GM23338 (cell line): ENCODE results near the gene ZNF787. TPM values are rescaled to one million over a fixed set of nuclear protein-coding genes. Genes with fewer than 3 reads are reported as not detected.

Experiments used
- ATAC-seq: fragments of 200-7000 bp; cut with Tn5 transposase; 3 replicates; pipeline ENCODE4 v1.9.1; 2020
- DNase-seq: peaks from one replicate; pipeline ENCODE4 v3.0.0-alpha.2; 2015; ENCODE audit warnings: low spot score
- H2AFZ ChIP-seq: fragments of 200-600 bp; sonication (generic); 2 replicates; pipeline ENCODE4 v1.8.0; 2016; ENCODE audit warnings: antibody characterized with exemption, mild to moderate bottlenecking, moderate library complexity
- H3F3A ChIP-seq: fragments of 200-600 bp; sonication (generic); replicated peaks from 2 replicates; pipeline ENCODE4 v1.8.0; 2017; ENCODE audit warnings: antibody characterized with exemption, mixed run types, low read depth
- H3K27ac ChIP-seq: fragments of 200-600 bp; sonication (generic); 2 replicates; pipeline ENCODE4 v1.6.1; 2016; ENCODE audit warnings: low read depth
- H3K27me3 ChIP-seq: fragments of 200-600 bp; sonication (generic); 2 replicates; pipeline ENCODE4 v1.8.0; 2016; ENCODE audit warnings: mild to moderate bottlenecking, mixed run types, moderate library complexity; ENCODE audit not compliant: insufficient read depth
- H3K36me3 ChIP-seq: fragments of 200-600 bp; sonication (generic); 2 replicates; pipeline ENCODE4 v1.8.0; 2016; ENCODE audit warnings: mild to moderate bottlenecking; ENCODE audit not compliant: insufficient read depth
- H3K4me1 ChIP-seq: fragments of 200-600 bp; sonication (generic); 2 replicates; pipeline ENCODE4 v1.8.0; 2016; ENCODE audit warnings: mild to moderate bottlenecking, moderate library complexity; ENCODE audit not compliant: insufficient read depth
- H3K4me2 ChIP-seq: fragments of 200-600 bp; sonication (generic); 2 replicates; pipeline ENCODE4 v1.7.1; 2017; ENCODE audit warnings: mixed run types
- H3K4me3 ChIP-seq: fragments of 200-600 bp; sonication (generic); 2 replicates; pipeline ENCODE4 v1.6.1; 2016; ENCODE audit warnings: mixed run types
- H3K79me2 ChIP-seq: fragments of 200-600 bp; sonication (generic); replicated peaks from 2 replicates; pipeline ENCODE4 v1.8.0; 2017; ENCODE audit warnings: mild to moderate bottlenecking; ENCODE audit not compliant: insufficient read depth
- H3K9me2 ChIP-seq: fragments of 200-600 bp; sonication (generic); 2 replicates; pipeline ENCODE4 v1.8.0; 2017; ENCODE audit not compliant: insufficient read depth
- H4K20me1 ChIP-seq: fragments of 200-600 bp; sonication (generic); replicated peaks from 2 replicates; pipeline ENCODE4 v1.8.0; 2017; ENCODE audit warnings: mild to moderate bottlenecking; ENCODE audit not compliant: insufficient read depth
- H3K27ac Mint-ChIP-seq: 2 replicates; pipeline ENCODE4 v1.8.0; 2020; ENCODE audit warnings: inconsistent platforms, mild to moderate bottlenecking, moderate library complexity, mixed read lengths
- H3K27me3 Mint-ChIP-seq: 3 replicates; pipeline ENCODE4 v1.8.0; 2022; ENCODE audit warnings: low read depth, mild to moderate bottlenecking, moderate library complexity, mixed read lengths, inconsistent platforms; ENCODE audit not compliant: insufficient read depth, poor library complexity
- H3K36me3 Mint-ChIP-seq: 3 replicates; pipeline ENCODE4 v1.8.0; 2021; ENCODE audit warnings: low read depth, mild to moderate bottlenecking, inconsistent platforms, moderate library complexity, mixed read lengths
- H3K4me1 Mint-ChIP-seq: 3 replicates; pipeline ENCODE4 v1.8.0; 2020; ENCODE audit warnings: mild to moderate bottlenecking, inconsistent platforms, mixed read lengths
- H3K4me3 Mint-ChIP-seq: 3 replicates; pipeline ENCODE4 v1.8.0; 2021; ENCODE audit warnings: moderate library complexity, mild to moderate bottlenecking, inconsistent platforms, mixed read lengths
- H3K9me3 Mint-ChIP-seq: 3 replicates; pipeline ENCODE4 v1.8.0; 2020; ENCODE audit warnings: moderate library complexity, mild to moderate bottlenecking, inconsistent platforms, mixed read lengths
- CREB1 ChIP-seq: fragments of 250-450 bp; sonication (Bioruptor Pico); IDR thresholded peaks from 2 replicates; pipeline ENCODE4 v1.5.0; 2020; ENCODE audit warnings: low read depth, mild to moderate bottlenecking, moderate library complexity
- CTCF ChIP-seq, 2 experiments: fragments of 200-600 bp in 1 of 2; sonication (generic) in 1 of 2; conservative IDR thresholded peaks; 2 replicates each; pipeline versions ENCODE4 v1.5.1 to v1.6.1; 2016 to 2017; ENCODE audit warnings: antibody characterized with exemption in 2 of 2, low read depth in 2 of 2, mild to moderate bottlenecking in 2 of 2, moderate library complexity in 1 of 2
- ETS1 ChIP-seq: IDR thresholded peaks from 2 replicates; pipeline ENCODE4 v1.6.1; 2016; ENCODE audit warnings: antibody characterized with exemption
- EZH2 ChIP-seq: fragments of 200-600 bp; sonication (generic); IDR thresholded peaks from one replicate; pipeline ENCODE4 v1.8.0; 2017; ENCODE audit warnings: antibody characterized with exemption, mild to moderate bottlenecking, low read depth; ENCODE audit not compliant: unreplicated experiment
- EZH2phosphoT487 ChIP-seq: fragments of 200-600 bp; sonication (generic); IDR thresholded peaks from one replicate; pipeline ENCODE4 v1.8.1; 2018; ENCODE audit warnings: antibody characterized with exemption; ENCODE audit not compliant: unreplicated experiment
- JUNB ChIP-seq: IDR thresholded peaks from one replicate; pipeline ENCODE4 v1.6.1; 2016; ENCODE audit warnings: antibody characterized with exemption; ENCODE audit not compliant: unreplicated experiment
- NANOG ChIP-seq: IDR thresholded peaks from 2 replicates; pipeline ENCODE4 v1.6.1; 2016; ENCODE audit warnings: antibody characterized with exemption, borderline replicate concordance
- POLR2AphosphoS5 ChIP-seq: IDR thresholded peaks from 2 replicates; pipeline ENCODE4 v1.6.1; 2016; ENCODE audit warnings: antibody characterized with exemption, low read depth
- REST ChIP-seq: IDR thresholded peaks from one replicate; pipeline ENCODE4 v1.6.1; 2018; ENCODE audit warnings: antibody characterized with exemption; ENCODE audit not compliant: unreplicated experiment
- STAT1 ChIP-seq: IDR thresholded peaks from one replicate; pipeline ENCODE4 v1.6.1; 2016; ENCODE audit warnings: antibody characterized with exemption; ENCODE audit not compliant: unreplicated experiment
- ZNF114 ChIP-seq: fragments of 250-450 bp; sonication (Bioruptor Pico); IDR thresholded peaks from 2 replicates; pipeline ENCODE4 v1.5.0; 2020; ENCODE audit warnings: mild to moderate bottlenecking, moderate library complexity
- ZNF331 ChIP-seq: fragments of 250-450 bp; sonication (Bioruptor Pico); IDR thresholded peaks from 2 replicates; pipeline ENCODE4 v1.5.0; 2020; ENCODE audit warnings: low read depth, mild to moderate bottlenecking, moderate library complexity
- ZNF462 ChIP-seq: fragments of 250-450 bp; sonication (Bioruptor Pico); IDR thresholded peaks from 2 replicates; pipeline ENCODE4 v1.5.0; 2020; ENCODE audit warnings: mild to moderate bottlenecking, moderate library complexity
- polyA plus RNA-seq: library from polyadenylated mRNA; unstranded; fragments of >200 nt; fragmentation: Nextera tagmentation; extraction: Ambion mirVana; gene quantifications from 2 replicates; pipeline ENCODE4 v1.2.1, GENCODE V29; 2016
- total RNA-seq: library from RNA; depleted of rRNA; stranded (reverse); fragments of >200 nt; shearing (Covaris generic); gene quantifications from 2 replicates; pipeline ENCODE4 v1.2.3, GENCODE V29; 2014

Gene ZNF787
- total and polyA plus RNA-seq, 2 experiments from 2014 or later, result 12.5 to 44.6 TPM

- Histone ChIP-seq H3K4me1 (peaks cover 11% of the 10 kb centered on the region), H3K36me3 (no peaks in the 10 kb centered on the region; the same call in 1 of the 2 replicates), H3F3A (no peaks in the 10 kb centered on the region; the same call in 1 of the 2 replicates), H3K79me2 (peaks cover 44% of the 10 kb centered on the region), H3K4me2 (no peak overlapping the region), H4K20me1 (peaks cover 7% of the 10 kb centered on the region; the same call in 1 of the 2 replicates), H3K27me3 (no peaks in the 10 kb centered on the region), H3K4me3 (no peak overlapping the region), H3K9me2 (no peaks in the 10 kb centered on the region), H3K27ac (0 out of 2 replicates have a peak overlapping the region, but pooled peaks have one; percentile 19), H2AFZ (no peak overlapping the region)
- Mint-ChIP-seq H3K27ac (no peak overlapping the region), H3K4me1 (peaks cover 21% of the 10 kb centered on the region), H3K4me3 (no peak overlapping the region), H3K36me3 (peaks cover 26% of the 10 kb centered on the region), H3K27me3 (peaks cover 8% of the 10 kb centered on the region), H3K9me3 (no peaks in the 10 kb centered on the region; the same call in 2 of the 3 replicates)
- no peak for TF ChIP-seq NANOG
- no peak for TF ChIP-seq POLR2AphosphoS5
- no peak for TF ChIP-seq ZNF331 (CRISPR knock-in tag)
- TF ChIP-seq ZNF114 (CRISPR knock-in tag), result no peak
- no peak for TF ChIP-seq REST
- no peak for TF ChIP-seq EZH2phosphoT487
- TF ChIP-seq JUNB, result no peak
- TF ChIP-seq STAT1, result no peak
- TF ChIP-seq ETS1, result no peak
- no peak for TF ChIP-seq CTCF (conservative IDR thresholded peaks at IDR 0.05; ENCODE audit: low read depth in 2 of 2)
- no peak for TF ChIP-seq ZNF462 (CRISPR knock-in tag)
- TF ChIP-seq CREB1 (CRISPR knock-in tag), result no peak
- TF ChIP-seq EZH2, result no peak
- ATAC-seq (no peak), DNase-seq (no peak)
Measured at GRCh38 chr19:56144831-56145230, 23.7 kb upstream of the ZNF787 start.
